Testis (tissue), 2 donors: ENCODE measurements around the gene PRKN.

ENCODE experiments used
- CTCF ChIP-seq, 3 experiments: fragments of 450-650 bp in 2 of 3; fragments of 200-600 bp in 1 of 3; sonication (generic) in 1 of 3; IDR thresholded peaks; one replicate each; pipeline ENCODE4 v1.5.1; 2016 to 2019; ENCODE audit warnings: antibody characterized with exemption in 3 of 3, mild to moderate bottlenecking in 2 of 3, moderate library complexity in 1 of 3
- POLR2A ChIP-seq: fragments of 450-650 bp; IDR thresholded peaks from one replicate; pipeline ENCODE4 v1.6.1; 2017; ENCODE audit warnings: antibody characterized with exemption, mild to moderate bottlenecking, moderate library complexity

- TF ChIP-seq POLR2A, result no peak
- TF ChIP-seq CTCF (IDR thresholded peaks at IDR 0.05), result no peak
These were observed 1229.2 kb downstream of the PRKN start for GRCh38 chr6:161498359-161498758.
